Activated gamma-delta T cell treated with Interleukin-2 at 50 U/mL for 16 hours (primary cell): ENCODE measurements around the gene DIP2C.
"Not testable (repeated sequence)": the region's sequence is repeated elsewhere in the genome, so short reads cannot be mapped to it uniquely, and the experiment has no call there.

Experiments used
- DNase-seq: peaks from one replicate; pipeline ENCODE4 v3.0.0-alpha.2; 2020

Gene DIP2C

DNA sequence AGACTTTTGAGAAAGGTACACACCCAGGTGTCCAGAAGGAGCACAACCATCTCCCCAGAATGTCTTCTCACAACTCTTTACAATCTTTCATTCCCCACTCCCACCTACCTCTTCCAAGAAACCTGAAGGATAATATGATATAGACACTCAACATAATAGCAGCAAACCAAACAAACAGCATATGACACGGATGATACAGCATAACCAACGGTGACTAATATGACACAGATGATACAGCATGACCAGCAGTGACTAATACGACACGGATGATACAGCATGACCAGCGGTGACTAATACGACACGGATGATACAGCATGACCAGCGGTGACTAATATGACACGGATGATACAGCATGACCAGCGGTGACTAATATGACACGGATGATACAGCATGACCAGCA, 264.7 kb downstream of the DIP2C start:
- DNase-seq, result not testable (repeated sequence)

DNA sequence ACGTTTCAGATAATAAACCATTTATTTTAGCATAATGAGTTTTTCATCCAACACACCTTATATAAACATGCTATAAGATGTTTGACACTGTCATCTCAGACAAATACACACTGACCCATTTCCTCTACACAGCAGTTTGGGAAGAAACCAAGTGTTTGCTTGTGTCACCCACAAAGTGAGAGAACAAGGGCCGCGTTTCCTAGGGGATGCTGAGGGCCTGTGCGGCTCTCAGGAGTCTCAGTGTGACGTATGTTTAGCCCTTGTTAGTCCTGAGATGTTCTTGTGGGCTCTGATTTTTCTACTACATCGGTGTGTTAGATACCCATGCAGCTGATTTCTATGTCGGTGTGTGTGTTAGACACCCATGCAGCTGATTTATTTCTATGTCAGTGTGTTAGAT, 266.3 kb downstream of the DIP2C start:
- no peak for DNase-seq

DNA sequence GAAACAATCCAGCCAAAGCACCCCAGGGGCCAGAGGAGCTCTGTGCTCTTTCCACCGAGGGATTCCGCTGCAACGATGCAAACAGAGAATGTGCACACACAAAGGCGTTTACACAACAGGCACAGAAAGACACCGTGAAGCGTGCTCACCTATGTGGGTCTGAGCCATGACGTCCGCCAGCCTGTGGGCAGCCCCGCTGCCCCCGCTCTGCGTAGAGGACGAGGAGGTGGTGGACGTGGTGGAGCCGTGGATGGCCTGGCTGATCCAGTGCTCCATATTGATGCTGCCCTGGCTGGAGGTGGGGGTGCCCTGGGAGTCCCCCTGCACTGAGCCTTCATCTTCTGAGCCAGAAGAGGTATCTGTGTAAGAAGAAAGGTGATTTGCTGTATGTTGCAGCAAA, 266.8 kb downstream of the DIP2C start:
- DNase-seq, result no peak

DNA sequence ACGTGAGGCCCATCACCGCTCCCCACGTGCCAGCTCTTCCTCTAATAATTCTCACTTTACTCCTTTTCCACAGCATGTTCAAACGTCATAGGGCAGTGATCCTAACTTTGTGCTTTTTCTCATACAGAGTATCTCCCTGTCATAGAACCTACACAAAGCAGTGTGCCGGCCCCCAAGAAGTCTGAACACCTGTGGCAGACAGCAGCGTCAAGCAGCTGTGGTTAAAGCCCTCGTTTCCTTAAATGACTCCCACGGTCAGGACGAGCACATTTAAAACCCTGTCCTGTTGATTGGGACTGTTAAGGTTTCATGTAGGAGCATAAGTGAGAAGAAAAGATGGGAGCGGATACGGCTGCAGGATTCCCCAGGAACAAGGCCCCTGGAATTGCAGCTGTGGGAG, 267.2 kb downstream of the DIP2C start:
- no peak for DNase-seq

DNA sequence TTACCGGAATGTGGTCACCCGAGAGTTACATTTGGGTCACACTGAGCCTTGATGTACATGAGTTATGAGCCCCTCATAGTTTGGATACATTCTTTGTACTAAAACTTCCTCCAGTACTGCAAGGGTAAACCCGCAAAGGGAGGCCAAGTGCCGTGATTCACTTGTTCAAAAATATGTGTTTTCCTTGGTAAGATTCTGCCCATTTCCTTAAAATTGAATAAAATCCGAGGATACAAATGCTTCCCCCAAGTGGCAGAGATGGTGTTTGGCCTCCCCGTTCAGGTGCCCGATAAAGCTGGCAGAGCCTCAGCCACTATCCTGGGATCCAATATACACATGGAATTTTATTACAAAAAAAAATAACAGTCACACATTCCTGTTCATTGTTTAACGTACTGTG, 268.3 kb downstream of the DIP2C start:
- no peak for DNase-seq

DNA sequence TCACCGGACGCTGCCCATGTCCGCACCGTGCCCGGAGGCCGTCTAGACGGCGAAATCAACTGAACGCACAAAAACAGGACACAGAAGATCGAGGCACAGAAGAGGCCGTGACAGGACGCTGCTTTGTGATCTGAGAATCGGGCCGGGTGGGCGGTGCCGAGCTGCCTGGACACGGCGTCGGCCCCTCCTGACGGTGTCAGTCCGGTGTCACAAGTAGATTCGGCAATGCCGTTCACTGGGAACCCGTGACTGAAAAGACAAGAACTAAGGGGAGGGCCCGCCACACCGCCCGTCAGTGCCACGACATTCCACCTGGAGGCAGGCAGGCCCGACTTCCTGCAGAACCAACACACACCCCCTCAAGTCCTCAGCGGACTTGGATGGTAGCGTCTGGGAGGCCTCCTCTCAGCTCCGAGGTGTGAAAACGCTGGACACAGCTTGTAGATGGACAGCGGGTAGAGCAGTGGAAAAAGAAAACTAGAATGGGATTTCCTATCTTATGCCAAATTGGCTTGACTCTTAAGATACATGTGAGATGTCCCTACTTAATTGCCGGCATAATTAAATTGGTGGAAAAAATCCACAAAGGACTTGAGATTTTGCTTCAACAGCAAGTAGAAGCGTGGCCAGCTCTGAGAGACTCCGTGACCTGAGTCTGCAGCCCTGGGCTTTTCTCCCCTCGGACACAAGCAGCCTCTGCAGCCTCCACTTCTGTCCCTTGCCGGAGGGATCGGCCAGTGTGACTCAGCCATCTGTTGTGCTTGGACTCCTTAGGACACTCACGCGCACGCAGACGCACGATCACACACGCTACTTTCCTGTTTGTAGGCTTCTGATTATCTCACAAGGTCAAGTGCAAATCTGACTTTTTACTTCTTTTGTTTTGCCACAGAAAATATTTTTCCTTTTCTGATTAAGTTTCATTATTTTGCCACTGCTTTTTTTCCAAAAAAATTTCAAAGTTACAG, 269.0 kb downstream of the DIP2C start:
- DNase-seq, result no peak

DNA sequence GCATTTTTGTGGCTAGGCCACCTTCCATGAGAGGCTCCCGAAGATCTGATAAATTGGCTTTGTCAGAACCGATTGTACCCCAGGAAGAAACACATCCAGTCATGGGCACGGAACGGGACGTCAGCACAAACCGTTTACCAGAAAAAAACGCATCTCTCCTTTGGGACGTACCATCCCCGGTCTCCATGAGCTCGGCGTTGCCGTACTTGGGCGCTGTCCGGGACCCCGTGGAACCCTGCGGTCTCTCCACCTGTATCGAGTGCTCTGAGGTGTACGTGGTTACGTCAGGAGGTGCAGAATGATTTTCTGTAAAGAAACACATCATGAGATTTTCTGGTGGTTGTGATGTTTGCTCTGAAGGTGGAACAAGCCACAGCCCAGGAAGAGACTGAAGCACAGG, 270.6 kb downstream of the DIP2C start:
- no peak for DNase-seq

DNA sequence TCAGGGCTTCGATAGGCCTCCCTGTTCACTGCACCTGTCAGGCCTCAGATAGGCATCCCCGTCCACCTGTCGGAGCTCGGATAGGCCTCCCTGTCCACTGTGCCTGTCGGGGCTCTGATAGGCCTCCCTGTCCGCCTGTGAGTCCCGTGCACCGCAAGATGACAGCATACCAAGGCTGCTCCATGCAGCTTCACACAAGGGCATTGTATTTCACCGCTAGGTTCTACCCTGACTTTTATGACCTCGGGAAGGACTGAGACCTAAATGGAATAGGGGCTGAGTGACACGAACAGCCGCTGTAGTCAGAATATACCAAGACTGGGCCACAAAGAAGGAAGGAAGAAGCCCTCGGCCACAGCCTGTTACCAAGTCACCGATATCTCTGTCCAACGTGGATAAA, 271.2 kb downstream of the DIP2C start:
- no peak for DNase-seq

DNA sequence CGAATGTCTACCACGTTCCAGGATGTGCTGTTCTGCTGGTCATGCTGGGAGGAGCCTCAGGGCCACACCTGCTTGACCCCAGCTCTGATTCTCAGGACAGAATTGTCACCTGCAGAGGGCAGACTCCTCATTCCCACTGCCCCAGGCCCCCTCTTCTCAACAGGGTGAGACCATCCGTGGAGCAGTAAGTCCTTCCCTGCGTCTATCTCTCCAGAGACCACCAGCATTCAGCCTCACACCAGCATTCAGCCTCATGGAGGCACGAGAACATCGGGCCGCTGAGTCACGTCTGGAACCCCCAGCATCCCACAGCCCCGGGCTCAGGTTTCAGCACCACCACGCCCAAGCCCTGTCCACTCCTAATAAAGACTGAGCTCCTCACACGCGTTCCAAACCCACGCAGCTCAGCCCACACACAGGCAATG, 273.4 kb downstream of the DIP2C start:
- DNase-seq, result no peak

DNA sequence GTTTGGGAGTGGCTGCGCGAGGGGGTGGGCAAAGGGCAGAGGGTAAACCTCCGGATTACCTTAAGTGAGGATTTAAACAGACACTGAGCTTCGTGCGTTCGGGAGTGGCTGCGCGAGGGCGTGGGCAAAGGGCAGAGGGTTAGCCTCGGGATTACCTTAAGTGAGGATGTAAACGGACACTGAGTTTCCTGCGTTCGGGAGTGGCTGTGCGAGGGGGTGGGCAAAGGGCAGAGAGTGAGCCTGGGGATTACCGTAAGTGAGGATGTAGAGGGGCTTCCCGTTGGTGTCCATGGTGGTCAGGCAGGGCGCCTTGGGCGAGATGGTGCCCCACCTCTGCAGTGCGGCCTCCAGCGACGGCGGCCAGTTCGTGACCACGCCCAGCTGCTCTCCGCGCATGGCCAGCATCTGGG, 275.8 kb downstream of the DIP2C start:
- no peak for DNase-seq

DNA sequence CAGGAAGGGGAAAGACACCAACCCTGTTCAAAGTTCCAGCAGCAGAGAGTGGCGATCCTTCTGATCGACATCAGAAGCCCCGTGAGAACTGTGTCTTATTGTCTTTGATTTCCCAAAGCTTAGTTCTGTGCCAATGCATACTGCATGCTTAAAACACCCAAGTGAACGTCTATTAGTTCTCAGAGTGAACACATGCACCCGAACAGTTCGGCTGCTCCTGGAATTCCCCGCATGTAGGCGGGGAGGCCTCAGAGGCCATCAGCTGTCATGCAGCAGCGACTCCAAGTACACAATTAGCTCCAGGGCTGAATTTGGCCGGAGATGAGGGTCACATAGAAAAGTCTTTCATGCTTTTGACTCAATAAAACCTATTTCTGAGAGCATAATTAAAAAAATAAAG, 277.4 kb downstream of the DIP2C start:
- no peak for DNase-seq

DNA sequence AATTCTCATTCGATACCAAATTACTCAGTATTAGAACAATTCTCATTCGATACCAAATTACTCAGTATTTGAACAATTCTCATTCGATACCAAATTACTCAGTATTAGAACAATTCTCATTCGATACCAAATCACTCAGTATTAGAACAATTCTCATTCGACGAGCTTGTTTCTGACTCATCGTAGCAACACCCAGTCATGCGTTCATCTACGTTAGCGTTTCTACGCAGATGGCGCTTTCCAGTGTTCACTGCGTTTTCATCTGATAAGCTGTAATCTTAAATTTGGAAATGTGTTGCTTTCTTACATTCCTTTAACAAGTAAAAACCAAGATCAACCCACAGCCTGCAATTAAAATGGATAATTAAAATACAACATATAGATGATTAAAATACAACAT, 277.9 kb downstream of the DIP2C start:
- no peak for DNase-seq

DNA sequence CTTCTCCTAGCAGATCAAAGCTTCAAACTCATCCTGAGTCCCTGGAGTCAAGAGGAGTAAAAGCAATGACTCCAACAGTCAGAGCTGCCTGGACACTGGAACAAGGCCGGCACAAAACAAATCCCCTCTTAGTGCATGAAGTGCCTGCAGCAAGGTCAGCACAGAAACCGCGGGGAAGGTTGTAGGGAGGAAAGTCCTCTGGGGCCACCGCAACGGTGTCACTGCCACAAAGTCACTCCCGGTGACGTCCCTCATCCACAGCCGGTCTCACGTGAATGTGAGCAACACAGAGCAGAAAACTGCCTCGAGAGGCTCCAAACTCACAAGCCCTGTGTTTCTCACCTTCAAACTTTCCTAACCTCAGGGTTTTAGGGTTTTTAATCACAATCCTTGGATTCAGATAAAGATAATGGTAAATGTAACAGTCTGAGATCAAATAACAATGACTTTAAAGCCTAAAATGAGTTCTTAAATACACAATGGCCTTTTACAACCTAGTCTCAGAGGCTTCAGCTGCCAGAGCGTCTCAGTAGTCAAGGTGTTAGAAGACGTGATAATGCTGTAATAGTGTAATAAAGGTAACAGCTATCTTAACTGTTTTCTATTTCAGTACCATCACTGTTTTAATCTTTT, 279.9 kb downstream of the DIP2C start:
- DNase-seq, result no peak

DNA sequence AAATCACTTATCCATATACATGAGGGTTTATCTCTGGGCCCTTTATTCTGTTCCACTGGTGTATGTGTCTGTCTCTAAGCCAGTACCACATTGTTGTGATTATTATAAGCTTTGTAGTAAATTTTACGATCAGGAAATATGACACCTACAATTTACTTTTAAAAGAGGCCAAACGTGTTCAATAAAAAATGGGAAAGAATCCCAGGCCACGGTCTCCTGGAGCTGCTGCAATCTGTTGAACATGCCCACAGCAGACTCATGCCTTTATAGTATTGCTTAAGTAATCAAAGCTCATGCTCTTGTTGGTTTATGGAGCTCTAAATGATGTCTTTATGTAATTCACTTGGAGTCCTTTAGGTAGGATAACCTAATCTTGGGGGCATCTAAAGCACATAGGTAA, 281.2 kb downstream of the DIP2C start:
- DNase-seq, result no peak

DNA sequence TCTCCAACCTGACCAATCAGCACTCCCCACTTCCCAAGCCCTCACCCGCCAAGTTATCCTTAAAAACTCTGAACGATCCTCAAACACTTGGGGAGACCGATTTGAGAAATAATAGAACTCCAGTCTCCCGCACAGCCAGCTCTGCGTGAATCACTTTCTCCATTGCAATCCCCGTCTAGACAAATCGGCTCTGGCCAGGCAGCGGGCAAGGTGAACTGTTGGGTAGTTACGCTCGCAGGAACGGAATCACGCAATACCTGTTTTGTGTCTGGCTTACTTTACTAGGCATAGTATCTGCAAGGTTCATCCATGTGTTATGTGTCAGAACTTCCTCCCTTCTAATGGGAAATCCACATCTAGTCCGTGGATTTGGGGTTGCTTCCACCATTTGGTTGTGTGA, 282.5 kb downstream of the DIP2C start:
- no peak for DNase-seq

DNA sequence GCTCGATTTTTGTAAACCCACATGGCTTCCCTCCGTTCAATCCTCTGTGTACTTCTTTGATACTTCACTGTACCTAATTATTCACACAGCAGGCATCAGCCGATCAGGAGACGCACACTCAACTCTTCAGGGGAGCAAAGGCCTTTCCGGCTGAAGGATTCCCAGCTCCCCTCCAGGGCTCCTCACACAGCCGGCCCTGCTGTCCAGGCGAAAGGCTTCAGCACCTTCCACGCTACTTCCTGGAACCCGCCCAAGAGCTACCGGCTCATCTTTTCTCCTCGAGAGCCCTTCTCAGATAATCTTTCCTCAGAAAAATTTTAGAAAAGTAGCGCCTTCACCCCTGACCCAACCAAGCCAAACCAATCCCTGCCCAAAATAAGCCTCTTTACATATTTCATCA, 283.8 kb downstream of the DIP2C start:
- DNase-seq, result no peak

DNA sequence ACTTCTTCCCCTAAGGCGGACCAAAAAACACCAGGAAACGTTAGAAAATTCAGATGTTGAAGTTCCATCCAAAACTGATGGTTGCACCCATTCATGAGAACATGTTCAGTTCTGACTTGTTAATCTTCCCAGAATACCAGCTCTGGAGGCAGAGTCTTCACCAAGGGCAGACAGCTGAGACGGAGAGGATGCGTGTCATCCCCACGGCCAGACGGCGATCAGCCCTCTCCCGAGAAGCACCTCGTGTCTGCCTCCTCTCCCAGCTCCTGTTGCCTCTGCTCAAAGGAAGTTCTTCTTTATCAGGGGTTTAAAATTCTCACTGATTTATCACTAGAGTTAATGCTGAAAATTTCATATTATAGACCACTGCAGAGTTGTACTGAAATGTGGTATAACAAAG, 284.5 kb downstream of the DIP2C start:
- no peak for DNase-seq

DNA sequence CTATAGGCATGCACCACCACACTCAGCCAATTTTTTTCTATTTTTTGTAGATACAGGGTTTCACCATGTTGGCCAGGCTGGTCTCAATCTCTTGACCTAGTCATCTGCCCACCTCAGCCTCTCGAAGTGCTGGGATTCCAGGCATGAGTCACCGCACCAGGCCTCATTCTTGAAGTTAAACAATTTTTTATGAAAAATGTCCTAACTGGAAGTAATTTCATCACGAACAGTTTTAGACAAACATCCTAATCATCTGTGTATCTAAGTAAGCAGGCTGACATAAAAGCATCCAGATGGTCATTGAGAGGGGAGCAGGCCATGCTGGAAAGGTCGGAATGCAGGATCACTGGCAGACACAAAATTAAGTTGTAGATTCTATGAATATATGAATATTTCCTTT, 285.1 kb downstream of the DIP2C start:
- no peak for DNase-seq

DNA sequence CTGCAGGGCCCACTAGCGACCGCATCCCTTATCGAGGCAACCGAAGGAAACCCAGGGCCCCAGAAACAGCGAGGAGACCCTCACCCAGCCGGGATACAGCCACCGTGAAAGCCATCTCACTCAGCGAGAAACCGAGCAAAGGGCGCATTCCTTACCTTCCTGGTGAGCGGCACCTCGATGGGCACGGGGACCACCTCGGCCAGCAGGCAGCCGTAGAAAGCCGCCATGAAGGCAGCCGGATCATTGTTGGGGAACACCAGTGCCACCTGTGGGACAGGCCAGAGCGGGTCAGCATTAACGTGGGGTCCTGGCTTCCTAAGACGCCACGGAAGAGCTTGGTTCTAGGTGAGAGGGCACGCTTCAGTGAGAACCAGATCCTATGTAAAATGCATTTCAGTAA, 290.5 kb downstream of the DIP2C start:
- no peak for DNase-seq

DNA sequence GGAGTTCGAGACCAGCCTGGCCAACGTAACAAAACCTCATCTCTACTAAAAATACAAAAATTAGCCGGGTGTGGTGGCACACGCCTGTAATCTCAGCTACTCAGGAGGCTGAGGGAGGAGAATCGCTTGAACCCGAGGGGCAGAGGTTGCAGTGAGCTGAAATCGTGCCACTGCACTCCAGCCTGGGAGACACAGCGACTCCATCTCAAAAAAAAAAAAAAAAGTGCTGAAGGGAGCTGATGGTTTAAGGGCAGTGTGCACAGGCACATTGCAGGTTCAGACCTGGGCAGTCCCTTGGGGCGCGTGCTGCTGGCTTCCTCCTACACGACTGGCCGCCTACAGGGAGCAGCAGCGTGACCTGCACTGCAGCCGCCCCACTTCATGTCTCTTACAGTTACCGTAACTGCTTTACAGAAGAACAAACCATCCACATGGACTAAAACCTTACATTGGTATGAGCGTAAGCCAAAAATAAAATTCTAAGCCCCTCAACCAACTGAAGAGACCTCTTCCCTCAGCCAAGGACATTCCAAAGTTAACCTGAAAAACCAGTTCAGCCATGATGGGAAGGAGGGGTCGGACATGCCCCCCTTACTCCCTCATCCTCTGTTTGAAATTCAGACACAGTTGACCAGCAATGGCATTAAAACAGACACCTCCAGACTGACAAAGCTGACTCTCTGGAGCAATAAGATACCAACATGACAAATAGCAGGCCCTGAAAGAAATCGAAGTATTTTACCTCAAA, 292.0 kb downstream of the DIP2C start:
- no peak for DNase-seq

DNA sequence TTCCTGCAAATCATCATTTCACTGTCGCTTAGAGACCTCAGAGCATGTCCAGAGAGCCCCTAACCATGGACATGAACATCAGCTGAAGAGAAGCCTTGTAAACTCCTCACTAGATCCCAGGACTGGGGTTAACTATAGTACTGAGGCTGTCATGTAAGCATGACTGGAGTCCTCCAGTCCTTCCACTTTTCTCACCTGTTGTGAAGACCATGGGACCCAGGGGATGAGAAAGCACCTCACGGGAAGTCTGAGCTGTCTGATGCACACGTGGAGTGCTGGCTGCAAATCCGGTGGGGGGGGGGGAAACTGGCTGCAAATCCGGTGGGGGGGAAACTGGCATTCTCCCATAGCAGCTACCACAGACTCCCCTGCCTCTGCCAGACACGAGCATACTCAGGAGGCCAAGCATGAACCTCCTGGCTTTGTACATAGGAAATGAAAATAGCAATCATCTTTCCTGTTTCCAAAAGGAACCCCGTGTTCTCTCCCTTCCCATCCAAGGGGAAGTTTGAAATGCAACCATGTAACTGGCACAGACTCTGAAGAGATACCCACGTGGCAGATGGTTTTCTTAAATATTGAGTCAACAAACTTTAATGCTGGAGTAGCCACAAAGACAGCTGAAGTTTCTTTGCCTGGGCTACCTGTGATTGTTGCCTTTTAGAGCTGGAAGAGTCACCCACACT, 292.8 kb downstream of the DIP2C start:
- no peak for DNase-seq

DNA sequence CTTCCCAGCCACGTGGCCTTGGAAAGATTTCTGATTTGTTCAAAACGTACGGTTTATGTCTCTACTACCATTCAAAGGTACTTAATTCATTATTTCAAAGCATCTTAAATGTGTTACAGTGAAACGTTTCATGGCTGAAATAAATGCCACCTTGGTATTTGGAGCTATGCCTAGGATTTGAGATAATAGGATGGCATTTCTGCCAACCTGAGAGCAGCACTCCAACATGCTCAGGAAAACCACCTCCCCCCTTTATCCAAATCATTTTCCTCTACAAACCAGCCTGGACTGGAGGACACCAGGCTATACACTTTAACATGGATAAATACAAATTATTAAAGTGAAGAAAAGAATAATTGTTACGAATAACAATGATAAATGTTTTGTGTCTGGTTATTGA, 293.4 kb downstream of the DIP2C start:
- no peak for DNase-seq

DNA sequence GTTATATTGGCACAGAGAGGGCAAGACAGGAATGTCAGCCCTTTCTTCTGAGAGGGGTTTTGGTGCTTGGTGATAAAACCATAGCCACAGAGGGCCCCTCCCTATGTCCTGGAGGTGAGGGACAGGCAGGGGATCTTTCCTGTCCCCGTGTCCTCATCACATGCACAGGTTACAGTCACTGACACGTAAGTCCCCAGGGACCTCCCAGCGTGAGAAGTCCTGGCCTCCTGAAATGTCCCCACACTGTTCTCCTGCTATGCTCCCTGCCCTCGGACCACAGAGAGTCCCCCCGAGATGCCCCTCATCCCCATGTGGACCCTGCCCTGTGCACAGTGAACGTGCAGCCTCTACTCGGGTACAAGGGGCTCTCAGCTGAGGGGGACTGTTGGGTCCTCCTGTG, 293.8 kb downstream of the DIP2C start:
- DNase-seq, result no peak
